Sigmoid colon (tissue), 7 donors: Measurements from ENCODE around the gene DPYSL3. TPM values are rescaled to one million over a fixed set of nuclear protein-coding genes. Genes with fewer than 3 reads are reported as not detected.

Source experiments
- DNase-seq: peaks from one replicate; pipeline ENCODE4 v3.0.0-alpha.2; 2019
- H3K27ac ChIP-seq, 4 donors: fragments of 200-600 bp; sonication (generic); one replicate each; pipeline ENCODE4 v1.5.1; 2016 to 2019; ENCODE audit warnings: mild to moderate bottlenecking in 1 of 4
- H3K27me3 ChIP-seq, 3 donors: fragments of 200-600 bp; sonication (generic); one replicate each; pipeline ENCODE4 v1.5.1; 2019; ENCODE audit warnings: mild to moderate bottlenecking in 1 of 3
- H3K36me3 ChIP-seq, 4 donors: fragments of 200-600 bp; sonication (generic); one replicate each; pipeline ENCODE4 v1.5.1; 2016 to 2019
- H3K4me1 ChIP-seq, 4 donors: fragments of 200-600 bp; sonication (generic); one replicate each; pipeline ENCODE4 v1.5.1; 2017 to 2019
- H3K4me3 ChIP-seq, 4 donors: fragments of 200-600 bp; sonication (generic); one replicate each; pipeline ENCODE4 v1.5.1; 2017 to 2019; ENCODE audit warnings: mild to moderate bottlenecking in 2 of 4, moderate library complexity in 1 of 4
- H3K9me3 ChIP-seq, 4 donors: fragments of 200-600 bp in 3 of 4; sonication (generic) in 3 of 4; one replicate each; pipeline versions ENCODE4 v1.5.1 to v1.6.1; 2013 to 2019
- CTCF ChIP-seq, 4 experiments: fragments of 450-650 bp in 3 of 4; fragments of 200-600 bp in 1 of 4; IDR thresholded peaks; one replicate each; pipeline ENCODE4 v1.5.1; 2016 to 2019; ENCODE audit warnings: antibody characterized with exemption in 4 of 4, mild to moderate bottlenecking in 3 of 4, moderate library complexity in 2 of 4
- EP300 ChIP-seq, 4 donors: sonication (generic); formaldehyde crosslinking; IDR thresholded peaks; one replicate each; pipeline ENCODE4 v1.6.1; 2017; ENCODE audit warnings: antibody characterized with exemption in 4 of 4
- POLR2A ChIP-seq, 2 donors: fragments of 450-650 bp; IDR thresholded peaks; one replicate each; pipeline ENCODE4 v1.6.1; 2016; ENCODE audit warnings: antibody characterized with exemption in 2 of 2, mild to moderate bottlenecking in 2 of 2, moderate library complexity in 2 of 2
- POLR2AphosphoS5 ChIP-seq, 4 donors: sonication (generic); formaldehyde crosslinking; IDR thresholded peaks; one replicate each; pipeline ENCODE4 v1.6.1; 2017; ENCODE audit warnings: antibody characterized with exemption in 4 of 4
- whole genome bisulfite sequencing, 2 donors: extraction: QIAGEN DNeasy Blood & Tissue Kit; methylation state at CpG; one replicate each; pipeline ENCODE4 v1.1.7; 2013; 5-methylcytosine and 5-hydroxymethylcytosine counted together
- intact Hi-C: fragments of 100-400 bp; cut with DNase I; formaldehyde crosslinking; loops from one replicate; pipeline ENCODE4 v1.15.1; 2023
- polyA plus RNA-seq, 3 donors: library from polyadenylated mRNA; stranded (reverse); fragments of 200-250 nt; gene quantifications; one replicate each; pipeline ENCODE4 v1.2.3, GENCODE V29; 2013
- total RNA-seq, 4 donors: library from RNA; depleted of rRNA; stranded (reverse); fragments of >200 nt; gene quantifications; one replicate each; pipeline ENCODE4 v1.1.0, GENCODE V29; 2016
- donor health status: healthy with polysubstance abuse.
- donor health status: Bipolar disorder and iron deficiency.
- donor health status: healthy.

DPYSL3 gene
- total and polyA plus RNA-seq, 7 donors = 4.2 to 343 (median 149) TPM

DNA sequence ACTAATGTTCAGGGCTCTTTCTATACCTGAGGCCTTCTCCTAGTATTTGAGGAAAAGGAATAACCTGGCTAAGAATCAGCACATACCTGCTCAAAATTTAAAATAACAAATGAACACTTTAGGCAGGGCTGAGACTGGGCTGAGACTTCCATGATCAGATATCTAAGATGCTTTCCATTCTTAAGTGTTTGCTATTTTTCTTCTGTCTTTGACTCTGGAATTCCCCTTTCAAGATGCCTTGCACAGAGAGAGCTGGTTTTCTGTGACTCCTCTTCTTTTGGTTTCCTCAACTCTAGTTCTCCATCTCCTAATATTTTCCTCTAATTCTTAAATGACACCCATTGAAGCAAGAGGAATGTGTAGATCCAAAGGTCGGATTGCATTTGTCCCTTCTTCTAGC is 61.1 kb downstream of the DPYSL3 start:
- intact Hi-C loops = no loop called here
- no peaks in the 10 kb centered on the region for H3K27me3 ChIP-seq
- no peak for DNase-seq
- H3K4me3 ChIP-seq = no peak overlapping the region
- no peaks in the 10 kb centered on the region for H3K9me3 ChIP-seq
- H3K4me1 ChIP-seq = peaks cover 0 to 82% (median 68%) of the 10 kb centered on the region in 4 donors
- H3K27ac ChIP-seq = peak overlapping the region; percentile 92 to 98 (median 97)
- no peaks in the 10 kb centered on the region for H3K36me3 ChIP-seq
- TF ChIP-seq POLR2AphosphoS5 (IDR thresholded peaks at IDR 0.05) = no peak
- TF ChIP-seq EP300 (IDR thresholded peaks at IDR 0.05) = no peak
- TF ChIP-seq POLR2A (IDR thresholded peaks at IDR 0.05) = no peak
- no peak for TF ChIP-seq CTCF (IDR thresholded peaks at IDR 0.05)
- 81 to 85% methylated on average over 1 of the region's 1 CpG for WGBS, 2 donors

DNA sequence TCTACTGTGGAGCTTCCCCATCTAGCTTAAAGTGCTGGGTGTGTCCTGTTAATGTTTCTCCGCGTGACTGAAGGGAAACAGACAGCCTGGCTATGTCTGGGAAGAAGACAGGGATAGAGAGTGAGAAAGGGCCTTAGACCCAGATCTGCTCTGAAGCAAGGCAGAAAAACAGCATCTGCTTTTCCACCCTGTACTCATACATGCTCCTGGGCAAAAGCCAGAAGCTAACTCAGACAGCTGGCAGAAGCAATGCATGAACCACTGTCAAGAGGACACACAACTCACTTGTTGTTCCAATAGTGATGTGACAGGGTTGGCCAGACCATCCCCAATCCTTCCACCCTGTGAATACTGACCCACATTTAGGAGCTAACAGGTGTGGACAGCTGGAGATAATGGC is 63.3 kb downstream of the DPYSL3 start:
- peaks cover 0 to 92% (median 78%) of the 10 kb centered on the region in 4 donors for H3K4me1 ChIP-seq
- H3K36me3 ChIP-seq = no peaks in the 10 kb centered on the region
- TF ChIP-seq POLR2AphosphoS5 (IDR thresholded peaks at IDR 0.05) (peak in 3 of 4 donors; percentile 42 to 55 (median 43)), EP300 (IDR thresholded peaks at IDR 0.05) (no peak), CTCF (IDR thresholded peaks at IDR 0.05) (no peak), POLR2A (IDR thresholded peaks at IDR 0.05) (no peak)
- H3K27me3 ChIP-seq = no peaks in the 10 kb centered on the region
- H3K27ac ChIP-seq = peak overlapping the region; percentile 92 to 98 (median 97)
- peak; percentile 78 for DNase-seq
- H3K4me3 ChIP-seq = no peak overlapping the region
- no peaks in the 10 kb centered on the region for H3K9me3 ChIP-seq
- intact Hi-C loops = no loop called here
- 22 to 59% methylated on average over 2 of the region's 2 CpGs for WGBS, 2 donors

DNA sequence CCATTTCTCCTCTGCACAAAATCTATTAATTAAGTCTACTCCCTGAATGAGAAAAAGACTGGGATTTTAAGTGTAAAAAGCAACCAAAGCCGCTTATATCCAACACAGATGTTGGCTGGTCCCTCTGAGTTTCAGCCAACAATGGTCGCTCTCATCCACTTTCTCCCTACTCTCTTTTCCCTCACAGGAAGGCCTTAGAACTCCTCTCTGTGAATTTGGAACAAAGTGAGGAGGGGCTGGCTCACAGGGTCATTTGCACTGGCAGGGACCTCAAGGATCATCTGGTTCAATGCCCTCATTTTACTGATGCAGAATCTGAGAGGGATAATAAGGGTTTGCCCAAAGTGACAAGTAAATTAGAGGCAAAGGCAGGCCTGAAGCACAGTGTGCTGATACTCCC is 64.0 kb downstream of the DPYSL3 start:
- Histone ChIP-seq H3K4me1 (peaks cover 0 to 92% (median 77%) of the 10 kb centered on the region in 4 donors), H3K36me3 (no peaks in the 10 kb centered on the region), H3K27me3 (no peaks in the 10 kb centered on the region), H3K27ac (peak overlapping the region; percentile 92 to 98 (median 97)), H3K9me3 (no peaks in the 10 kb centered on the region), H3K4me3 (no peak overlapping the region)
- DNase-seq = no peak
- 87 to 90% methylated on average over 2 of the region's 2 CpGs for WGBS, 2 donors
- TF ChIP-seq CTCF (IDR thresholded peaks at IDR 0.05) = no peak
- TF ChIP-seq POLR2A (IDR thresholded peaks at IDR 0.05) = no peak
- TF ChIP-seq POLR2AphosphoS5 (IDR thresholded peaks at IDR 0.05) = no peak
- TF ChIP-seq EP300 (IDR thresholded peaks at IDR 0.05) = no peak
- intact Hi-C loops = no loop called here

- Histone ChIP-seq H3K4me1 (peaks cover 0 to 90% (median 73%) of the 10 kb centered on the region in 4 donors), H3K9me3 (no peaks in the 10 kb centered on the region), H3K36me3 (no peaks in the 10 kb centered on the region), H3K27me3 (no peaks in the 10 kb centered on the region), H3K27ac (peak overlapping the region; percentile 92 to 98 (median 97)), H3K4me3 (no peak overlapping the region)
- DNase-seq = no peak
- intact Hi-C loops = no loop called here
- TF ChIP-seq EP300 (IDR thresholded peaks at IDR 0.05) = no peak
- TF ChIP-seq POLR2A (IDR thresholded peaks at IDR 0.05) = no peak
- no peak for TF ChIP-seq POLR2AphosphoS5 (IDR thresholded peaks at IDR 0.05)
- no peak for TF ChIP-seq CTCF (IDR thresholded peaks at IDR 0.05)
Measured at GRCh38 chr5:147445090-147445489, 64.8 kb downstream of the DPYSL3 start.

GRCh38 chr5:147442224-147442623 is 67.6 kb downstream of the DPYSL3 start:
- intact Hi-C loops = no loop called here
- Histone ChIP-seq H3K9me3 (no peaks in the 10 kb centered on the region), H3K4me1 (peaks cover 0 to 90% (median 68%) of the 10 kb centered on the region in 4 donors), H3K36me3 (no peaks in the 10 kb centered on the region), H3K4me3 (no peak overlapping the region), H3K27me3 (no peaks in the 10 kb centered on the region), H3K27ac (peak overlapping the region; percentile 15 to 98 (median 97))
- no peak for DNase-seq
- 91 to 93% methylated on average over 6 of the region's 6 CpGs for WGBS, 2 donors
- peak; percentile 30 to 56 (median 40) for TF ChIP-seq POLR2AphosphoS5 (IDR thresholded peaks at IDR 0.05)
- TF ChIP-seq CTCF (IDR thresholded peaks at IDR 0.05) = no peak
- no peak for TF ChIP-seq POLR2A (IDR thresholded peaks at IDR 0.05)
